ENCODE results near the gene CSF3. TPM values are rescaled to one million over a fixed set of nuclear protein-coding genes. Genes with fewer than 3 reads are reported as not detected.

Gene CSF3
- total RNA-seq, 2 donors from 2014 or later, result not detected

DNA sequence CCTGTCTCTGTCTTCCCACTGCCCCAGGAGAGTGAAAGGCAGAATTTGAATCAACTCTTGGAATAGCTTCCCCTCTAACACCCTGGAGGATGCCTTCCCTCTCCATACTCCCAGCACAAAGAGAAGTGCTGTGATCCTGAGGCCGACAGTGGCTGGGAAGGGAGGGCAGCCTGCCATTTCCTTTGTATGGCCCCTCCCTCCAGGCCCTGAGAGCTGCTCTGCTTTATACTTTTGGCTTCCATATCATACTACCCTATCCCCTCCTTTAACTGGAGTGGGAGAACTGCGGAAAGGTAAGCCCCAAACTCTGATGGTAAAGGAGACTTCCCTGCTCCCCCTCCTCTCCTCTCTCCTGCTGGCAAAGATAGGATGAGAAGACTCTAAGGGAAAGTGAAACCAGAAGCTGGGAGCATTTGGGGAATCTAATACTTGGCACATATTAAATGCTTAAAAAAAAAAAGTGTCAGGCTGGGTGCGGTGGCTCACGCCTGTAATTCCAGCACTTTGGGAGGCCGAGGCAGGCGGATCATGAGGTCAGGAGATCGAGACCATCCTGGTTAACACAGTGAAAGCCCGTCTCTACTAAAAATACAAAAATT is 43.0 kb downstream of the CSF3 start:
- peaks cover 11% of the 10 kb centered on the region for H3K4me1 Mint-ChIP-seq
- no peak overlapping the region for H3K4me3 Mint-ChIP-seq
- no peaks in the 10 kb centered on the region for H3K9me3 Mint-ChIP-seq
- H3K27ac Mint-ChIP-seq, result peak overlapping the region; percentile 15
- peaks cover 8% of the 10 kb centered on the region for H3K36me3 Mint-ChIP-seq (ENCODE audit: low read depth)
- H3K27me3 Mint-ChIP-seq, result no peaks in the 10 kb centered on the region
- no peak for ATAC-seq (replicated peaks)

GRCh38 chr17:40058865-40059264 is 43.6 kb downstream of the CSF3 start:
- no peak overlapping the region for H3K27ac Mint-ChIP-seq
- no peaks in the 10 kb centered on the region for H3K27me3 Mint-ChIP-seq
- ATAC-seq (replicated peaks), result no peak
- H3K36me3 Mint-ChIP-seq (ENCODE audit: low read depth), result peaks cover 6% of the 10 kb centered on the region
- H3K9me3 Mint-ChIP-seq, result no peaks in the 10 kb centered on the region
- H3K4me1 Mint-ChIP-seq, result peaks cover 16% of the 10 kb centered on the region
- H3K4me3 Mint-ChIP-seq, result no peak overlapping the region

- H3K27me3 Mint-ChIP-seq, result no peaks in the 10 kb centered on the region
- peaks cover 22% of the 10 kb centered on the region for H3K4me1 Mint-ChIP-seq
- H3K27ac Mint-ChIP-seq, result no peak overlapping the region
- H3K36me3 Mint-ChIP-seq (ENCODE audit: low read depth), result no peaks in the 10 kb centered on the region
- no peaks in the 10 kb centered on the region for H3K9me3 Mint-ChIP-seq
- H3K4me3 Mint-ChIP-seq, result no peak overlapping the region
- no peak for ATAC-seq (replicated peaks)
These were observed 44.7 kb downstream of the CSF3 start for GRCh38 chr17:40059729-40060475.

GRCh38 chr17:40060887-40061608 is 45.8 kb downstream of the CSF3 start:
- peak overlapping the region; percentile 81 for H3K4me3 Mint-ChIP-seq
- H3K27ac Mint-ChIP-seq, result peak overlapping the region; percentile 71
- H3K4me1 Mint-ChIP-seq, result peaks cover 26% of the 10 kb centered on the region
- no peaks in the 10 kb centered on the region for H3K9me3 Mint-ChIP-seq
- no peaks in the 10 kb centered on the region for H3K27me3 Mint-ChIP-seq
- H3K36me3 Mint-ChIP-seq (ENCODE audit: low read depth), result no peaks in the 10 kb centered on the region
- ATAC-seq (replicated peaks), result no peak

DNA sequence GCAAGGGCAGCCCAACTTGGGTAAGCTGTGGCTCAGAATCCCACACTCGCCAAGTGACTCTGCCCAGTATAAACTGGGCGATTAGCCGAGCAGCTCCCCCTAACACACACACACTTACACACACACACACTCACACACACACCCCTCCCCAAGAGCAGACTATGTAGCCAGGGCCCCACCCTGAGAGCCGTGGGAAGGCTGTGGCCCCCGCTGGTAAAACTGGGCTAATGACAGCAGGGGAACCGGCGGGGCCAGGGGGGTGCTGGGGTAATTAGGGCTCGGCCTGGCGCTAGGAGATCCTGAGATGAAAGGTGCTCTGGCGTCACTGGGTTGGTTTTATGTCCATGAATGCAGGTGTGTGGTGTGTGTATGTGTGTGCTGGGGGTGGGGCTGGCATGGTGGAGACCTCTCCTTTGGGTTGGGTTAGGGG is 46.4 kb downstream of the CSF3 start:
- Mint-ChIP-seq H3K27ac (peak overlapping the region; percentile 71), H3K36me3 (ENCODE audit: low read depth) (no peaks in the 10 kb centered on the region)

GRCh38 chr17:40062329-40063186 is 47.3 kb downstream of the CSF3 start, which contains the start of gene THRA:
THRA (plus strand) TSS chr17:40062965; CDS start chr17:40074489, 11,524 bp downstream.
- Mint-ChIP-seq H3K4me1 (peaks cover 32% of the 10 kb centered on the region), H3K4me3 (peak within 1 kb of the TSS; percentile 81), H3K36me3 (ENCODE audit: low read depth) (no peaks in the 10 kb centered on the region), H3K27ac (peak within 1 kb of the TSS; percentile 71), H3K9me3 (no peaks in the 10 kb centered on the region), H3K27me3 (no peaks in the 10 kb centered on the region)
- peak; percentile 91 for ATAC-seq (replicated peaks)

More for the DNA sequence above, 46.4 kb downstream of the CSF3 start:
- Mint-ChIP-seq H3K9me3 (no peaks in the 10 kb centered on the region), H3K4me1 (peaks cover 26% of the 10 kb centered on the region), H3K4me3 (peak overlapping the region; percentile 81), H3K27me3 (no peaks in the 10 kb centered on the region)
- ATAC-seq (replicated peaks), result no peak

GRCh38 chr17:40063187-40063771 is 48.0 kb downstream of the CSF3 start:
- H3K27ac Mint-ChIP-seq, result peak overlapping the region; percentile 33
- H3K9me3 Mint-ChIP-seq, result no peaks in the 10 kb centered on the region
- no peaks in the 10 kb centered on the region for H3K27me3 Mint-ChIP-seq
- ATAC-seq (replicated peaks), result no peak
- H3K4me1 Mint-ChIP-seq, result peaks cover 32% of the 10 kb centered on the region
- peak overlapping the region; percentile 80 for H3K4me3 Mint-ChIP-seq
- no peaks in the 10 kb centered on the region for H3K36me3 Mint-ChIP-seq (ENCODE audit: low read depth)

DNA sequence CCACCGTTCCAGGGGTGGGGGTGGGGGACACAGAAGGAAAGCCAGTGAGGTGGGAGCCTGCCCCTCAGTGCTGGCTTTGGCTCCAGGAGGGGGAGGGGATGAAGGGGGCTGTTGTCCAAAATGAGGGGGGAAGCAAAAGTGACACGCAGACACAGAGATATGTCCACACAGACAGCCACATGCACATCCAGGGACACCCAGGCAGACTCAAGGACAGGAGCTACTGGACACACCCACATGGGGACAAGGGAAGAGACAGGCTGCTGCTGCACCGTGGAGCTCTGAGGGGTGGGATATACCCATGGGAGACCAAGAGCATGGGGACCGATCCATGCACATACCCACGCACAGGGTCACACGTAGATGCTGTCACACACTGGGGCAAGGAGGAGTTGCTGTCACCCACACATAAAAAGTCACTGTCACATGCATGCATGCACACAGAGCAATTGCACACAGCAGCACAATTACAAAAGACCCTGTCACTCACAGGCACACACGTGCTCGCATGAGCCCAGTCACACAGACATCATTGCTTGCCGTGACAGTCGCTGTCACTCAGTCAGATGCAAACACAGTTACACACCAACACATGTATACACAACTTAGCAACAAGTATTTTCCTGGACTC is 48.8 kb downstream of the CSF3 start:
- H3K4me3 Mint-ChIP-seq, result peak overlapping the region; percentile 80
- no peak for ATAC-seq (replicated peaks)

GRCh38 chr17:40064971-40065768 is 49.9 kb downstream of the CSF3 start:
- H3K4me1 Mint-ChIP-seq, result peaks cover 42% of the 10 kb centered on the region
- no peaks in the 10 kb centered on the region for H3K36me3 Mint-ChIP-seq (ENCODE audit: low read depth)
- peak overlapping the region; percentile 45 for H3K27ac Mint-ChIP-seq
- peak overlapping the region; percentile 80 for H3K4me3 Mint-ChIP-seq
- H3K27me3 Mint-ChIP-seq, result no peaks in the 10 kb centered on the region
- ATAC-seq (replicated peaks), result no peak
- no peaks in the 10 kb centered on the region for H3K9me3 Mint-ChIP-seq

More for the DNA sequence above, 48.8 kb downstream of the CSF3 start:
- no peaks in the 10 kb centered on the region for H3K27me3 Mint-ChIP-seq
- no peaks in the 10 kb centered on the region for H3K9me3 Mint-ChIP-seq
- H3K27ac Mint-ChIP-seq, result peak overlapping the region; percentile 33
- H3K4me1 Mint-ChIP-seq, result peaks cover 32% of the 10 kb centered on the region
- no peaks in the 10 kb centered on the region for H3K36me3 Mint-ChIP-seq (ENCODE audit: low read depth)

- Mint-ChIP-seq H3K9me3 (no peaks in the 10 kb centered on the region), H3K27ac (peak overlapping the region; percentile 45), H3K27me3 (no peaks in the 10 kb centered on the region), H3K36me3 (ENCODE audit: low read depth) (no peaks in the 10 kb centered on the region), H3K4me1 (peaks cover 43% of the 10 kb centered on the region), H3K4me3 (peak overlapping the region; percentile 80)
- no peak for ATAC-seq (replicated peaks)
These were observed 50.7 kb downstream of the CSF3 start for GRCh38 chr17:40065769-40066510.

Measured in activated T-helper 17 cell treated with anti-CD3 and anti-CD28 coated beads, Interleukin-2, amount 50 U/mL, for 72 hours (primary cell).